Stomach (tissue), 9 donors: Measurements from ENCODE around the gene PLEKHG4B. TPM values are rescaled to one million over a fixed set of nuclear protein-coding genes. Genes with fewer than 3 reads are reported as not detected.

Source experiments
- DNase-seq, 2 donors: peaks; one replicate each; pipeline versions ENCODE4 v3.0.0 to v3.0.0-alpha.2; 2013 to 2019
- H3K27ac ChIP-seq, 5 donors: fragments of 200-600 bp in 4 of 5; sonication (generic) in 4 of 5; one replicate each; pipeline ENCODE4 v1.5.1; 2013 to 2019; ENCODE audit warnings: mild to moderate bottlenecking in 1 of 5, moderate library complexity in 1 of 5
- H3K27me3 ChIP-seq, 3 donors: fragments of 200-600 bp; sonication (generic); one replicate each; pipeline ENCODE4 v1.5.1; 2017 to 2019; ENCODE audit warnings: mixed run types in 1 of 3
- H3K36me3 ChIP-seq, 4 donors: fragments of 200-600 bp; sonication (generic); 1 replicate in 3 of 4; 2 replicates in 1 of 4; pipeline ENCODE4 v1.5.1; 2016 to 2019
- H3K4me1 ChIP-seq, 4 donors: fragments of 200-600 bp; sonication (generic); one replicate each; pipeline ENCODE4 v1.5.1; 2016 to 2019
- H3K4me3 ChIP-seq, 4 donors: fragments of 200-600 bp; sonication (generic) in 3 of 4; one replicate each; pipeline ENCODE4 v1.5.1; 2016 to 2019; ENCODE audit warnings: mild to moderate bottlenecking in 1 of 4
- H3K9me3 ChIP-seq, 4 donors: fragments of 200-600 bp; sonication (generic); one replicate each; pipeline ENCODE4 v1.5.1; 2016 to 2019
- EP300 ChIP-seq: sonication (generic); formaldehyde crosslinking; IDR thresholded peaks from one replicate; pipeline ENCODE4 v1.6.1; 2017; ENCODE audit warnings: antibody characterized with exemption
- POLR2A ChIP-seq, 4 donors: fragments of 450-650 bp; IDR thresholded peaks; one replicate each; pipeline ENCODE4 v1.6.1; 2016; ENCODE audit warnings: antibody characterized with exemption in 4 of 4, control low read depth in 2 of 4, mild to moderate bottlenecking in 1 of 4, moderate library complexity in 1 of 4
- POLR2AphosphoS5 ChIP-seq, 3 donors: sonication (generic); formaldehyde crosslinking; IDR thresholded peaks; one replicate each; pipeline ENCODE4 v1.6.1; 2016; ENCODE audit warnings: antibody characterized with exemption in 3 of 3
- WGBS, 5 donors: extraction: QIAGEN DNeasy Blood & Tissue Kit in 3 of 5; methylation state at CpG; one replicate each; pipeline versions ENCODE4 v1.1.5 to v1.1.7; 2013 to 2018; 5-methylcytosine and 5-hydroxymethylcytosine counted together
- intact Hi-C: fragments of 100-400 bp; cut with DNase I; formaldehyde crosslinking; loops from one replicate; pipeline ENCODE4 v1.15.1; 2023; ENCODE audit warnings: low total_unique reads
- polyA plus RNA-seq, 3 donors: library from polyadenylated mRNA; stranded (reverse); fragments of 200-250 nt; gene quantifications; one replicate each; pipeline ENCODE4 v1.2.3, GENCODE V29; 2013
- total RNA-seq, 5 donors: library from RNA; depleted of rRNA; stranded (reverse); fragments of >200 nt; gene quantifications; one replicate each; pipeline versions ENCODE4 v1.1.0 to v1.2.3, GENCODE V29; 2014 to 2016
- TF ChIP-seq, protein P1 (sequence below), 7 experiments: fragments of 450-650 bp in 4 of 7; fragments of 200-600 bp in 3 of 7; sonication (generic) in 3 of 7; IDR thresholded peaks; one replicate each; pipeline ENCODE4 v1.5.1; 2016 to 2019; ENCODE audit warnings: antibody characterized with exemption in 7 of 7, control low read depth in 2 of 7, mild to moderate bottlenecking in 1 of 7
- donor health status: healthy with polysubstance abuse.
- donor health status: Bipolar disorder and iron deficiency.
- donor health status: healthy.

PLEKHG4B gene
- total and polyA plus RNA-seq, 8 donors: 0.15 to 4.3 (median 1.8) TPM; not detected in 1

DNA sequence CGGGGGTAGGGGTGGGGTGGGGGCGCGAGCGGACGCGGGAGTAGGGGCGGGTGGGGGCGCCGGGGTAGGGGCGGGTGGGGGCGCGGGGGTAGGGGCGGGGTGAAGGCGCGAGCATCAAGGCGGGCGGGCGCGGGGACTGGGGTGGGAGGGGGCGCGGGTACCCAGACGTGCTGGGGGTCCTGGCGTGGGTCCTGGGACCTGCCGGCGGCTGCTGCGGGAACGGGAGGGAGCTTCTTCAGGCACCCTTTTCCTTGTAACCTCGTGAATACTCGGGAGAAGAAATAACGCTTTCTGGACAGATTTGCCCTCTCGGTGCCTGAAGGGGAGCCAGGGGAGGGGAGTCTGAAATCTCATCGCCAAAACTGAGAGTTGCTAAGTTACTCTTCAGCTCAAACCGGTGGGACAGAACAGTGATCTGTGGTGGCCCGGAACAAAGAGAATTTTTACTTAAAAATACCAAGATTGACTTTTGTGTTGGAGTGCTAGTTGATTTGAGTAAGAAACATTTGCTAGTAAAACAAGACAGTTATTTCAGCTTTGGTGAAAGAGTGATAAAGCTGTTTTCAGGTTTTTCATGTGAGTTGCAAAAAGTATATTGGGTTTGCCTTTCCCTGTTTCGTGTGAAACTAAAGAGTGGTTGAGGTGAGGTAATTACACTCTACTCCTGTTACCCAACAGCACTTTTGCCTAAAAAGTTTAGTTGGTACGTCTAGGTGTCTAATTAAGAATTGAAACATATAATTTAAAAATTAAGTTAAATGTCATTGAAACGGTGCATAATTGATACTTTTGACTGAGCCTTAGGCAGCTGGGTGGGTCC lies 643 bp downstream of the PLEKHG4B start:
- peak overlapping the region in 3 of 4 donors; percentile 44 to 56 (median 52) for H3K4me3 ChIP-seq
- intact Hi-C loops: no loop called here
- no peaks in the 10 kb centered on the region for H3K9me3 ChIP-seq
- no peak for TF ChIP-seq POLR2A (IDR thresholded peaks at IDR 0.05)
- TF ChIP-seq EP300: no peak
- no peak for TF ChIP-seq POLR2AphosphoS5 (IDR thresholded peaks at IDR 0.05)
- no peak overlapping the region for H3K27ac ChIP-seq
- H3K27me3 ChIP-seq: peaks cover 0 to 84% (median 40%) of the 10 kb centered on the region in 3 donors
- H3K4me1 ChIP-seq: peaks cover 4 to 17% (median 10%) of the 10 kb centered on the region in 4 donors
- peak in 1 of 2 donors; percentile 26 for DNase-seq
- WGBS, 5 donors: 13 to 29% (median 17%) methylated on average over 8 to 35 of the region's 37 CpGs
- no peaks in the 10 kb centered on the region for H3K36me3 ChIP-seq

DNA sequence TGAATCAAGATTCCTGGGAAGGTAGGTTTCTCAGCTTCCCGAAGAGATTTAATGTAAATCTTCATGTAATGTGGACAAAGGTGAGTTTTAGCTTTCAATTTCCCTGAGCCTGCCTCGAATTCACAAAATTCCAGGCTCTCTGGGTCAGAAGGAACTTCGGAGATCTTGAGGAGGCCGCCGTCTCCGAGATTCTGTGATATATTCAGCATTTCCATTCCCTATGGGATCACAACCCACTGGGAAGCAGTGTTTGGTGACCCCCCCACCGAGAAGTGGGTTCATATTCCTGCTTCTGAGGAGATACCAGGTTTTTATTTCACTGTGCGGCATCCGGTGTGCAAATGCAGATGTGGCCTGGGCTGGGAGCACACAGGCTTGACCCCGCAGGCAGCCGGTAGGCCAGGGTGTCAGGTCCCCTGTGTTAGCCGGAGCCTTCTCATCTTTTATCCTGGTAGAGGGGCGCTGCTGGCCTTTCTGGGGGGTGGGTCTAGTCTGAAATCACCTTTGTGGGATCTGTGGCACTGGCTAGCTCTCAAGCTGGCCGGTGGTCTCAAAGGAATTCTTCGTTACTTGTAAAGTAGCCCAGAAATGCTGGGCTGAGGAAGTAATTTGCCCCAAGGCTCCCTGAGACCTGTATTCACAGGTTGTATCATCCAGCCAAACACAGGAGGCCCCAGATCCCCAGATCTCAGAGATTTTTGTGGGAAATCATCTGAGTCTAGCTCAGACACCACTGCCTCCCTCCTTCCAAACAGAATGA lies 1.4 kb downstream of the PLEKHG4B start:
- Histone ChIP-seq H3K27me3 (peaks cover 0 to 89% (median 40%) of the 10 kb centered on the region in 3 donors), H3K9me3 (no peaks in the 10 kb centered on the region), H3K36me3 (no peaks in the 10 kb centered on the region), H3K4me1 (peaks cover 4 to 17% (median 10%) of the 10 kb centered on the region in 4 donors), H3K27ac (no peak overlapping the region), H3K4me3 (no peak overlapping the region)
- 87 to 93% (median 90%) methylated on average over 12 to 15 of the region's 15 CpGs for WGBS, 5 donors
- intact Hi-C loops: no loop called here
- TF ChIP-seq, protein P1, sequence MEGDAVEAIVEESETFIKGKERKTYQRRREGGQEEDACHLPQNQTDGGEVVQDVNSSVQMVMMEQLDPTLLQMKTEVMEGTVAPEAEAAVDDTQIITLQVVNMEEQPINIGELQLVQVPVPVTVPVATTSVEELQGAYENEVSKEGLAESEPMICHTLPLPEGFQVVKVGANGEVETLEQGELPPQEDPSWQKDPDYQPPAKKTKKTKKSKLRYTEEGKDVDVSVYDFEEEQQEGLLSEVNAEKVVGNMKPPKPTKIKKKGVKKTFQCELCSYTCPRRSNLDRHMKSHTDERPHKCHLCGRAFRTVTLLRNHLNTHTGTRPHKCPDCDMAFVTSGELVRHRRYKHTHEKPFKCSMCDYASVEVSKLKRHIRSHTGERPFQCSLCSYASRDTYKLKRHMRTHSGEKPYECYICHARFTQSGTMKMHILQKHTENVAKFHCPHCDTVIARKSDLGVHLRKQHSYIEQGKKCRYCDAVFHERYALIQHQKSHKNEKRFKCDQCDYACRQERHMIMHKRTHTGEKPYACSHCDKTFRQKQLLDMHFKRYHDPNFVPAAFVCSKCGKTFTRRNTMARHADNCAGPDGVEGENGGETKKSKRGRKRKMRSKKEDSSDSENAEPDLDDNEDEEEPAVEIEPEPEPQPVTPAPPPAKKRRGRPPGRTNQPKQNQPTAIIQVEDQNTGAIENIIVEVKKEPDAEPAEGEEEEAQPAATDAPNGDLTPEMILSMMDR (IDR thresholded peaks at IDR 0.05): no peak
- TF ChIP-seq POLR2AphosphoS5 (IDR thresholded peaks at IDR 0.05): no peak
- TF ChIP-seq EP300: no peak
- no peak for TF ChIP-seq POLR2A (IDR thresholded peaks at IDR 0.05)
- no peak for DNase-seq

DNA sequence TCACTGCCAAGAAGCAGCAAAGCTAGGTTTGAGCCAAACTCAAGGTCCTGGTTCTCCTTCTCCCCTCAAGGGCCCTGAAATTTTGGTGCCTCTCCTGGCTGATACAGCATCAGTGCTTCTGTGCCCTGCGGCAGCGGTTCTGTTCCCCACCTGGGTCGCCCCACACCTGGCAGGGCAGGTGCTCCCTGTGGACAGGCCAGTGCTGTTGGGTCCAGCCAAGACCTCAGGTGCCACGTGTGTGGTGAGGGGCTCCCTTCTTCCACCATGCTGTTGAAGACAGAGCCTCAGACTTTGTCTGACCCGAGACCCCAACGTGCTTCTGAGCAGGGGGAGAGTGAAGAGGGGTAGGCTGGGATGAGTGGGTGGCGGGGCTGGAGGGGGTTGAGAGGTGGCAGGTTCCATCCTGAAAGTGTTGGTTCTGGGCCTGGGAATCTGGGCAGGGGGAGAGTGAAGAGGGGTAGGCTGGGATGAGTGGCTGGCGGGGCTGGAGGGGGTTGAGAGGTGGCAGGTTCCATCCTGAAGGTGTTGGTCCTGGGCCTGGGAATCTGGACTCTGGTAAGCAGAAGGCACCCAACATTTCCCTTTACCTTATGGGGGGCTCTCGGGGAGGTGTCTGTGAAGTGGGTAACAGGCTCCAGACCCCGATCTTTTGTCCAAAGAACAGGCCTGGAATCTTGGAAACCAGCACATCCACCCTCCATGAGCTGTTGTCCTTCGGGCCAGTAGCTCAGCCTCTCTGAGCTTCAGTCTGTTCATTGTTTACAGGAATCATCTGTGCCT lies 2.3 kb downstream of the PLEKHG4B start:
- no peak for DNase-seq
- H3K4me1 ChIP-seq: peaks cover 4 to 17% (median 10%) of the 10 kb centered on the region in 4 donors
- H3K27ac ChIP-seq: no peak overlapping the region
- intact Hi-C loops: no loop called here
- 90 to 94% (median 92%) methylated on average over 11 of the region's 11 CpGs for WGBS, 5 donors
- H3K4me3 ChIP-seq: no peak overlapping the region
- peaks cover 0 to 96% (median 40%) of the 10 kb centered on the region in 3 donors for H3K27me3 ChIP-seq
- H3K36me3 ChIP-seq: no peaks in the 10 kb centered on the region
- H3K9me3 ChIP-seq: no peaks in the 10 kb centered on the region
- TF ChIP-seq EP300 (no peak), POLR2AphosphoS5 (IDR thresholded peaks at IDR 0.05) (no peak), POLR2A (IDR thresholded peaks at IDR 0.05) (no peak)
- TF ChIP-seq, protein P1 (IDR thresholded peaks at IDR 0.05): no peak

DNA sequence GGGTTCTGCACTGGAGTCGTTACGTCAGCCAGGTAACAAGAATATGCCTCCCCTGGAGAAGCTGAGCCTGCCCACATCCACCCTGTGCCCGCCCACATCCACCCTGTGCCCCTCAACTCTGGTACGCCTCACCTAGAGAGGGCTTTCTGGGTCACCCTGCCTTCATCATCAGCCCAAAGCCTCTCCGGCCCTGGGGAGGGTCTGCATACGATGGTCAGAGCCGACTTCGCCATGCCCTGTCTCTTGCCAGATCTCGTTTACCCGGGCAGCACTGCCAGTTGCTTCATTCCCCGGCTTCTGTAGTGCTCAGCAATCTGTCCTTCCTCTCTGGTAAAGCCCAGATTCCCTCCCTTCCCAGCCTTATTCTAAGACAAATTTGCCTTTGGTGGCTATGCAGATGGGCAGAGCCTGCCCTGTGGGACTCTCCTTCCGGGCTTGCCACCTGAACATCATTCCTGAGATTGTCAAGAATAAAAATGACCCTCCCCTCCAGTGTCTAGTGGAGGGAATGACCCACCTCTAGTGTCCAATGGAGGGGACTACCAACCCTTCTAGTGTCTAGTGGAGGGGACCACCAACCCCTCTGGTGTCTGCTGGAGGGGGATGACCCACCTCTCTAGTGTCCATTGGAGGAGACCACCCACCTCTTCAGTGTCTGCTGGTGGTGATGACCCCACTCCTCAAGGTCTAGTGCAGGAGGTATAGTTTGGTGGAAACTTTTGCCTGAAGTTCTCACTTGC lies 3.4 kb downstream of the PLEKHG4B start:
- TF ChIP-seq POLR2A (IDR thresholded peaks at IDR 0.05): no peak
- TF ChIP-seq, protein P1 (IDR thresholded peaks at IDR 0.05): no peak
- TF ChIP-seq POLR2AphosphoS5 (IDR thresholded peaks at IDR 0.05): no peak
- Histone ChIP-seq H3K27me3 (peaks cover 0 to 92% (median 38%) of the 10 kb centered on the region in 3 donors), H3K36me3 (no peaks in the 10 kb centered on the region), H3K9me3 (no peaks in the 10 kb centered on the region), H3K4me3 (no peak overlapping the region), H3K27ac (no peak overlapping the region), H3K4me1 (peaks cover 4 to 17% (median 10%) of the 10 kb centered on the region in 4 donors)
- DNase-seq: peak in 1 of 2 donors; percentile 15
- intact Hi-C loops: no loop called here
- WGBS, 5 donors: 83 to 90% (median 87%) methylated on average over 12 of the region's 12 CpGs
